ENCODE results near the gene CREG1.
A peak's percentile ranks its signal among the peaks of the same experiment; 100 is the strongest.
"Not testable (repeated sequence)": the region's sequence is repeated elsewhere in the genome, so short reads cannot be mapped to it uniquely, and the experiment has no call there.

Gene CREG1

DNA sequence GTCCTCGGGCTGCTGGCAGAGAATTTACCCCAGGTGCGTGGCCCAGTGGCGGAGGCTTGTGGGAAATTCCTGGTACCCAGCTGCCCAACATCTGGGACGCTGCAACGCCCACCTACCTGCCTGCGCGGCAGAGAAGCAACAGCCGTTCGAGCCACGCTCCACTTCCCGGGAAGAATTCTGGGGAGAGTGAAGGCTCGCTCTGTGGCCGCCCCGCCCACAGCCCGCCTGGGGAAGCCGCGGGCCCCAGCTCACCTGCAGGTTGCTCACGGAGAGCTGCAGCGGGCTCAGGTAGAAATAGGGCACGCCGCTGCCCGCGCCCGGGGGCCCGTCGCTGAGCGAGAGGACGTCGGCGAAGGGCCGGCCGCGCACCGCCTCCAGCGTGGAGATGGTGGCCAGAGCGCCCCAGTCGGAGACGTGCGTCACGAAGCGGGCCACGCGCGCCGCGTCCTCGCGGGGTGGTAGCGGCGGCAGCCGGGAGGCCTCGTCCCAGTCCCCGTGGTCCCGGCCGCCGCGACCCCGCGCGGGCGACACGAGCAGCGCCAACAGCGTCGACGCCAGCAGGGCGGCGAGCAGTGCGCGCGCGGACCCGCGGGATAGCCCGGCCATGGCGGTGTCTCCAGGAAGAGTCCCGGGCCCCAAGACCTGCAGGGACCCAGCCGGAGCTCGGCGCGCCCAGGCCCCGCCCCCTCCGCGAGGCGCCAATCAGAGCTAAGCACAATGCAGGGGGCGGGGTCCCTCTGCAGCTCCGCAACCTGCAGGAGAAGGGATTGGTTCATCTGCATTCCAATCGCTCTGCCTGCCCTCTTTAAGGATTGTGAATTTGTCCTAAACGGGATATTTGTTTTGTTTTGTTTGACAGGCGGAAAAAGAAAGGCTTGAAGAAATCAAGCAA lies at the start of gene CREG1:
Gene CREG1, minus strand, starts transcription at position 627 of the 892 bp plus-strand sequence.
- peak; percentile 87 to 88 for DNase-seq (ENCODE audit: low read depth in 2 of 2)

DNA sequence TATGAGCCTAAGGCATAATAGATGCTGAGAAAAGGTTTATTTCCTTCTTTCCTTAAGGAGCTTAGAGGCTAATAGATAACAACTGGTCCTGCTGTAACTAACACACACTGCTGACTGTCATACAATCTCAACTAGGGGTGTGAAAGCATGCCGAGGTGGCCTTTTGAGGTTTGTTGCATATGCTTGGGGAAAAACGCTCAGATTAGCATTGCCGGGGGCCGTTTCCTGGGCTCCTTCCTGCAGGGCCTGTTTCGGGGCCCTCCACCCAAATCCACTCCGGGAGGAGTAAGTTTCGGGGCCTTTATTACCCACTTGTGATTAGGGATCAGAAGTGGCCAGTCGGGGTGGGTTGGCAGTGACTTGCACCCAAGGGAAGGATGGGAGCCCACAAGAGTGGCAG lies 49.3 kb upstream of the CREG1 start:
- DNase-seq (ENCODE audit: low read depth in 2 of 2) = no peak

DNA sequence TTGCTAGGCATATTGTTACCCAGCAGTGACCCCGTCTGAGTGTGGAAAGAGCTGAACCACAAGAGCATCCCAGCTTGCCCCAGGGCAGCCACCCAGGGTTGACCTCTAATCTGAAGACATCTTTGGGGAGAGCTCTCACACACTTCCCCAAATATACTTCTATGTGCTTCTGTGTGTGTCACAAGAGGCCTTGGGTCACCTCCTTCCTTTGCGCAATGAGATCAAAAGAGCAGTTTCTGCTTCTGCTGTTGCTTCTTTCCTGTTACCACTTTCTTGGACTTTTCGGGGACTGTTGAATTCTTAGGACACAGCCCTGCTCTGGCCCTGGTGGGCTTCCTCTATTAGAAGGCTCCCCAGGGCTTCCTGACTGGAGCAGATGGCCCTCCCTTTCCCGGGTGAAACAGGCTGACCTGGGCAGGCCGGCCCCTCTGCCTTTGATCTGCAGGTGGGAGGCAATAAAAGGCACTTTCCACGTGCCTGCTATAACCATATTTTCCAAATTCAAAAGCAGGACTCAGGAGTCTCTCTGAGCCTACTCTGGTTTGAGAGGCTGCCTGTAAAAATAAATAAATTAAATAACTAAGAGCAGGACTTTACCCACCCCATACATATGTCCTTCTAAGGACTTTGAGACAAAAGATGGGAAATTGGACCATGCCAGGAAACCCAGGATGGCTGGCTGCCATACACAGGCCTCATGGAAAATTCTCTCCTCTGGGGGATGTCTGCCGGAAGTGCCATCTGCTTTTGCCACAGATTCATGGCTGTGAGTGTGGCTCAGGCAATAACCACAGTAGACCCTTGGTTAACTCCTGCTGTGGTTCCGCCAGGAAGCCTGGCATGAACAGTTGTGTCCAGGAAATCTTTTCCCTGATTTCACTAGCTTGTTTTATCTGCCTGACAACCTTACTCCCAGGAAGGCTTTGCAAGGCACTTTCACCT lies 48.2 kb upstream of the CREG1 start:
- DNase-seq (ENCODE audit: low read depth in 2 of 2) = no peak

DNA sequence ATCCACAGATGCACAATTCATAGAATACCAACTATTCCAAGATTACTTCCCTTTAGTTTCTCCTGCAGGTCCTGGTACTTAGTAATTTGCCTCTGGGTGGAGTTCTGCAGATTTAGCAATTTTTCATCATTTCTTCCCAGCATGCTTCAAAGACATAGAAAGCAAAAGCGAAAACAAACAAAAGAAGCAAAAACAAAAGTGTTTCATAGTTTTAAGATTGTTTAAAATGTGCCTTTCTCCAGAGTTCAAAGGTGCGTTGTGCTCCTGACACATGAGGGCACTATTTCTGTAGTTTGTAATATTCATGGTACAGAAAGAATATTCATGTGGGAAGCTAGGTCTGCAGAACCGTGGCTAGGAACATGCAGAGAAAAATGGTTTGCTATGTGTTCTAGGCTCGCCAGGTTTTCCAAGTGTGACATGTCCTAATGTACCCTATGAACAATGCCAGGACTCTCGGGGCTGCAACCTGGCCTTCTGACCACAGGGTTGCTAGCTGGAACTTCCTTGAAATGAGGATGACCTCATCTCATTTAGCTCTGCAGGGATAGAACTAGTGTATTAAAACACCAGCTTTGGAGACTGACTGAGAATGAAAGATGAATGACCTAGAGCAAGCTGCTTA lies 46.5 kb upstream of the CREG1 start:
- no peak for DNase-seq (ENCODE audit: low read depth in 2 of 2)

DNA sequence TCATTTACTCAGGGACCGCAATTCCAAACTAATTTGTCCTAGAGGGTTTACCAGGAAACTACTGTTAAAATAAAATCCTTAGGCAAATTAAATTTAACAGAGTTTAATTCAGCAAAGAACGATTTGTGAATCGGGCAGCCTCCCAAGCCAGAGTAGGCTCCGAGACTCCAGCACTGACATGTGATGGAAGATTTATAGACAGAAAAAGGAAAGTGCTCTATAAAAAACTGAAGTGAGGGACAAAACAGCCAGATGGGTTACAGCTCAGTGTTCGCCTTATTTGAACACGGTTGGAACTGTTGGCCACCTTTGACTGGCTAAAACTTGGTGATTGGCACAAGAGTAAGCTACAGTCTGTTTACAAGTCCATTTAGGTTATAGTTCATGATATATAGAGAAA lies 41.3 kb upstream of the CREG1 start:
- no peak for DNase-seq (ENCODE audit: low read depth in 2 of 2)

DNA sequence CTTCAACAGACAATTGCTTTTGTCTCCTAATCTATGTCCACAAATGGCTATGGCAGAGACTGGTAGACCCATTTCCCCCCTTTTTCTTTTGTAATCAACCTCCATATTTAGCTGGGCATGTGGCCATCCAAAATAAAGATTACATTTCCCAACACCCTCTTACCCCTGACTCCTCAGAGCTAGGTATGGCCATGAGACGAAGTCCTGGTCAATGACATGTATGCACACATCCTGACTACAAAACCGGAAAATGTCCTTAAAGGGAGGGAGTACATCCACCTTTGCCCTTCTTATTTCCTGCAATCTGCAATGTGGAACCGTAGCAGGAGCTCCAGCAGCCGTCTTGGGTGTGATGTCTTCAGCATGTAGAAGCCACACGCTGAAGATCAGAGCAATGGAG lies 40.3 kb upstream of the CREG1 start:
- DNase-seq (ENCODE audit: low read depth in 2 of 2) = no peak

DNA sequence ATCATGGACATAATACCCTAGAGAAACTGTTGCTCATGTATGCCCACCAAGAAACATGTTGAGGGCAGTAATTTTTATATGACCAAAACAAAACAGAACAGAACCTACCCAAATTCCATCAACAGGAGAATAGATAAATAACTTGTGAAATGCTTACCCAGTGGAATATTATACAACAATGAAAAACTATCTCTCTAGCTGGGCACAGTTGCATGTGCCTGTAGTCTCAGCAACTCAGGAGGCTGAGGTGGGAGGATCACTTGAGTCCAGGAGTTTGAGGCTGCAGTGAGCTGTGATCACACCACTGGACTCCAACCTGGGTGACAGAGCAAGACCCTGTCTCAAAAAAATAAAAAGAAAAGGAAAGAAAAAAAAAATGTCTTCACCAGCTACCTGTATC lies 38.9 kb upstream of the CREG1 start:
- DNase-seq (ENCODE audit: low read depth in 2 of 2) = no peak

DNA sequence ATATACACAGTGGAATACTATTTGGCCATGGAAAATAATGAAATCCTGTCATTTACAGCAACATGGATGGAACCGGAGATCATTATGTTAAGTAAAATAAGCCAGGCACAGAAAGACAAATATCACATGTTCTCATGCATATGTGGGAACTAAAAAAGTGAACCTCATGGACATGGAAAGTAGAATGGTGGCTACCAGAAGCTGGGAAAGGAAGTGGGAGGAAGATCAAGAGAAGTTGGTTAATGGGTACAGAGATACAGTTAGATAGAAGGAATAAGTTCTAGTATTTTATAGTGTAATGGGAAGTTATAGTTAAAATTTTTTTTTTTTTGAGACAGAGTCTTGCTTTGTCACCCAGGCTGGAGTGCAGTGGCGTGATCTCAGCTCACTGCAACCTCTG lies 34.8 kb upstream of the CREG1 start:
- DNase-seq (ENCODE audit: low read depth in 2 of 2) = no peak

DNA sequence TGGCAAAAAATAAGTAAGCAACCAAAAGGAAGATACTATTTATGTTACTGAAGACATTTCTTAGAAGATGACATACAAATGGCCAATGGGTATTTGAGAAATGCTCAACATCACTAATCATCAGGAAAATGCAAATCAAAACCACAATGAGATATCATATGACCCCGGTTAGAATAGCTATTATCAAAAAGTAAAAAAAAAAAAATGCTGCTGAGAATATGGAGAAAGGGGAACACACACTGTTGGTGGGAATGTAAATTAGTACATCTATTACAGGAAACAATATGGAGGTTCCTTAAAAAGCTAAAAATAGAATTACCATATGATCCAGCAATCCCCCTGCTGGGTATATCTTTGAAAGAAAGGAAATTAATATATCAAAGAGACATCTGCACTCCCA lies 34.3 kb upstream of the CREG1 start:
- no peak for DNase-seq (ENCODE audit: low read depth in 2 of 2)

DNA sequence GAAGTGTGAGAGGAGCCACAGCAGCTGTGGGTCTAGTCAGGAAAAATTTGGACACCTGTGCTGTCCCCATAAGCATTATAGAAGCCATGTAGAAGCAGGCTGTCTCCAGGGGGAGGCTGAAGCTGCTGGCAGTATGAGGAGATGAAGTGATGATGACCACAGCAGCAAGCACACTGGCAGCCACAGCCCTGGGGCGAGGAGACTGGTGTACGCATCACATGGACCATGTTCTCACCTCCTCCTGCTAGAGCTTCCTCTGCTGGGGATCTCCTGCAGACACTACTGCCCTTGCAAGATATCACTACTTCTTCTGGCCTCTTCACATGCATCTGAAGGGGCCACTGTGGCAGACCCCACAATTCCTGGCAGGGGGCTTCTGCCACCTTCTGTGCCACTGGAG lies 33.8 kb upstream of the CREG1 start:
- no peak for DNase-seq (ENCODE audit: low read depth in 2 of 2)

DNA sequence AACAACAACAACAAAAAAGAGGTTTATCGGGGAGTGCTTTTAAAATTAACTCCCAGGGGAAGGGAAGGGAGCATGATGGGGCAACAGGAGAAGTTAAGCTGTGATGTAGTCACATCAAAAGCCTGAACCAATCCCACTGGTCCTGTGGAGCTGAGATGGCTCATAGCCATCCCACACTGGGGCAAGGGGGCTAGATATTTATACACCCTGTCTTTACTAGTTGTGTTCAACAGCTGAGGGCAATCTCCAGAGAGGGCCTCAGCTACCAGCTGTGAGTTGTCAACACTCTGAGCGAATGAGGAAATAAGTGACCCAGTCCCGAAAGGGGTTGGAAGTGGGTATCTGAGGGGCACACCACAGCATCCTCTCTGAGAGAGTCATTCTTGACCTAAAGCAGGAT lies 31.0 kb upstream of the CREG1 start:
- DNase-seq (ENCODE audit: low read depth in 2 of 2) = no peak

DNA sequence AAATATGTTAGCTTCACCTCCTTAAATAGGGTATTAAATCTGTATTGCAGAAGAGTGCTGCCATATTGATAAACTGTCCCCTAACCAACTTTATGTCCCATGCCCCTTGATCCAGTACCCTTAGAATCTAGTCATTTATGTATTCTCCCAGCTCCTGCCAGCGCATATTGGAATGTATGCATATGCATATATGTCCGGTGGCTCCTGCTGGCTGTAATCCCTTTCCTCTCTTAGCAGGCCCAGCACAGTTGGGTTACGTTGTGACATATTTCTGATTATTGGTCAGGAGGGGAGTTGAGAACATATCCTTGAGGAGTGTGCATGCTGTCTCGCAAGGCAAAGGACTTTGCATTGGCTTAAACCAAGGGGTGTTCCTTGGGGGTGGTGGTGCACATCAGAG lies 29.2 kb upstream of the CREG1 start:
- DNase-seq (ENCODE audit: low read depth in 2 of 2) = no peak

DNA sequence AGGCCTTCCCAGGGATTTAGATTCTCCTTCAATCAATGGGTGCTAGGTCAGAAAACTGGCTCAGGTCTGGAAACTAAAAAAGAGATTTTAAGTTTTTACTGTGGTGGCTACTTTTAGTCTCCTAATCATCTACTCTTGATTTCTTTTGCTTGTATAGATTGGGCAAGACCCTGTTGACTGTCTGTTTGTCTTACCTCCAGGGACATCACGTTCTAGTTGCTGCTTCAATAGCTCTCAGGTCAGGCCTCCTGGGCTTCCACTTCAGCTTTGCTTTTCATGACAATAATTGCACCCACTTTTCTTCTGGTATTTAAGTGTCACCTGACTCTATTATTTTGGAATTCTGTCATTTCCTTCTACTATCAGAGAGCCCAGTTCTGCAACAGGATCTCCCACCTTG lies 28.5 kb upstream of the CREG1 start:
- no peak for DNase-seq (ENCODE audit: low read depth in 2 of 2)

DNA sequence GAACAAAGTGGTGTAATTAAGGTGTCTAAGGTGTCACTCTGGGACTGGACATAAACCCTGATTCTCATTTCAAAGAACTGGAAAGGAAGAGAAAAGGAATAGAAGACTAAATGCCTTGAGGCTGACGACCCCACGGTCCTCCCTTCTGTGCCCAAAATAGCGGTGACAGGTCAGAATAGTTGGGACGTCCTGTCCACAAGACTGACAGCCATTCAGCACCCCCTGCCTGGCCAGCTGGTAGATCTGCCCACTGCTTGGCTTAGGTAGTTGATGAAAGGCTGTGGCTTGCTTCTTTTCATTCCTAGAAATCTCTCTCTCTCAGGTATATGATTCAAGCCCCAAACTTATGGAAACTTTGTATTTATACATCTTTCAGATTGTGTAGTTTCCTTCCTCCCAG lies 26.4 kb upstream of the CREG1 start:
- DNase-seq (ENCODE audit: low read depth in 2 of 2) = no peak

DNA sequence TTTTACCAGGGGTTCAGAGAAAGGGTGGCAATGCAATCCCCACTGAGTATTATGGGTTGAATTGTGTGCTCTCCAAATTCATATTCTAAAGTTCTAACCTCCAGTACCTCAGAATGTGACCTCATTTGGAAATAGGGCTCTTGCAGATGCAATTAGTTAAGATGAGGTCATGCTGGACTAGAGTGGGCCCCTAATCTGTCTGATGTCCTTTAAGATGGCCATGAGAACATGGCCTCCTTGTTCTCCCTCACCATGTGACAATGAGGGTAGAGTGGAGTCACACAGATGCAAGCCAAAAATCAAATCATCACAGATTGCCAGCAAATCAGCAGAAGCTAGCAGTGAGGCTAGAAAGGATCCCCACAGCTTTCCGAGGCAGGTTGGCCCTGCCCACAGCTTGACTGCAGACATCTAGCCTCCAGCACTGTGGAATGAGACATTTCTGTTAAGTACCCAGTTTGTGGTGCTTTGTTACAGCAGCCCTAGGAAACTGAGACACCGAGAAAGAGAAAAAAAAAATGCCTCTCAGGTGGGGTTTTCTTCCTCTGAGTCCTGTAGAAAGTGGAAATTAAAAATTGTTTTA lies 25.5 kb upstream of the CREG1 start:
- no peak for DNase-seq (ENCODE audit: low read depth in 2 of 2)

DNA sequence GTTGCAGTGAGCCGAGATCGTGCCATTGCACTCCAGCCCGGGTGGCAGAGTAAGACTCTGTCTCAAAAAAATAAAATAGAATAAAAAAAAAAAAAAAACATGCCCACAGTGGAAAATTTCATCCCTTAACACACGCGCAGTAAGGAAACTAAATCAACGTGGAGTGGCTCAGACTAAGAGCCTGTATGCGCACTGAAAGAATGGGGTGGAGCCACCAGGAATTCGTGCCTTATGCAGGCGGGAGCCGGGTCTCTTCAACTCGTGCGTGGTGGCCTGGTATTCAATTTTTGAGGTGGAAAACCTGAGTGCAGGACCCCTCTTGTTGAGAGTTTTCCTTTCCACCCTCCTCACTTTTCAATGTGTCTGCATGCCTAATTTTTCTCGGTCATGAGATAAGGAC lies 22.1 kb upstream of the CREG1 start:
- DNase-seq (ENCODE audit: low read depth in 2 of 2) = no peak

DNA sequence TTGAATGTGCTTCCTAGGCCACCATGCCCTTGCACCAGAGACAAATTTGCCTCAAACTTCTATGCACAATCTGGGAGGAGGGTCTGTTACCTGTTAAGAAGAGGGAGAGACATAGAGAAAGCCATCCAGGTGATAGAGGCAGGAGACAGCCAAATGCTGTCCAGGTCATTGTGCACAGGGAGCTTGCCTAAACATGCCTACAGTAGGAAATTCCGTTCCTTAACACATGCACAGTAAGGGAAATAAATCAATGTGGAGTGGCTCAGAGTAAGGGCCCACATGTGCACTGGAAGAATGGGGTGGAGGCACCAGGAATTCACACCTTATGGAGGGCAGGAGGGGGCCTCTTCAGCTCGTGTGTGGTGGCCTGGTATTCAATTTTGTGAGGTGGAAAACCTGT lies 19.5 kb upstream of the CREG1 start:
- DNase-seq (ENCODE audit: low read depth in 2 of 2) = no peak

DNA sequence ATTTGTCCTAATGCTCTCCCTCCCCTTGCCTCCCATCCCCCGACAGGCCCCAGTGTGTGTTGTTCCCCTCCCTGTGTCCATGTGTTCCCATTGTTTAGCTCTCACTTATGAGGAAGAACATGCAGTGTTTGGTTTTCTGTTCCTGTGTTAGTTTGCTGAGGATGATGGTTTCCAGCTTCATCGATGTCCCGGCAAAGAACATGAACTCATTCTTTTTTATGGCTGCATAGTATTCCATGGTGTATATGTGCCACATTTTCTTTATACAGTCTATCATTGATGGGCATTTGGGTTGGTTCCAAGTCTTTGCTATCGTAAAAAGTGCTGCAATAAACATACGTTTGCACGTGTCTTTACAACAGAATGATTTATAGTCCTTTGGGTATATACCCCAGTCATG lies 17.1 kb upstream of the CREG1 start:
- DNase-seq (ENCODE audit: low read depth in 2 of 2) = not testable (repeated sequence)

DNA sequence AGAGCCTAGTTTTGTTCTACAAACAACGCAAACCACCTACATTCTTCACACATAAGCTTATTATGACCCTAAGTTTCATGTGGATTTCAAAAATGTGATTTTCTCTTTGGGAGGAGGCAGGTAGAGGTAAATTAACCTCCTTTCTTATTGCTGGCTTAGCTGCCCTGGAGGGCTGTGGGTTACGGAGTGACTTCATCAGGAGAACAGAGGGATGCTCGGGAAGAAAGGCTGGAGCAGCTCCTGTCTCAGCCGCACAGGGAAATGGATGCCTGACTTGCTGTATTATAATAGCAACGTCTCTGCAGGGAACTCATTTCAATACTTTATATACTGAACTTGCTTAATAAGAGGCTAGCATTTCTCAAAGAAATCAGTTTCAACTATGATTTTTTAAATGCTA lies 14.1 kb upstream of the CREG1 start:
- no peak for DNase-seq (ENCODE audit: low read depth in 2 of 2)

DNA sequence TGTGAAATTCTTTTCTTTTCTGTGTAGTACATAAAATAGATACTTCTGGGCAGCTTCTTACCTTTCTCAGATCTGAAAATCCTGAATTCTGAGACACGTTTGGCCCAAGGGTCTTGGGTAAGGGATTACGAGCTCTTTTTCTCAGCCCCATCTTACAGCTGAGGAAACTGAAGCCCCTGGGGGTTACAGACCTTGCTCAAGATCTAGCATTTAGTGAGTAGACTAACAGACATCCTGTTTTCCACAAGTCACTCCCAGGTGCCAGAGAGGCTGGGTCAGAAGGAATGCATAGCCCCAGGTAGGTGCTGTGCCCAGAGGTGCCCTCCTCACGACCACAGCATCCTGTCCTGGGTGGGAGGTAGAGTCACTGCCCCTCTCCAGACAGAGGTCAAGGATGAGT lies 13.2 kb upstream of the CREG1 start:
- DNase-seq (ENCODE audit: low read depth in 2 of 2) = no peak

DNA sequence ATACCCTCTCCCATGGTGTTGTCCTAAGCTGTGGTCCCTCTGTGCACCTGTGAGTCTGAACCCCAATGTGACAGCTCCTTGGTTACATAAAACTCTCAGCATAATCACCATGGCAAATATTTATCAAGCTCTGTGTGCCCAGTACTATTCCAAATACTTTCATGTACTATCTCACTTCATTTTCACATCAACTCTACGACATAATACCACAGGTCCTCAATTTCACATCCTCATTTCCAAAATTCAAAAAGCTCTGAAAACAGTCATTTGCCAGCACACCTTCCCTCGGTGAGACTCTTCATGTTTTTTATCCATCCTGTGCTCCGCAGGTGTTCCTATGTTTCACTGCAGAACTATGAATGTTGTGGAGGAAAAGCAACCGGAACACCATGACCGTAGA lies 12.4 kb upstream of the CREG1 start:
- no peak for DNase-seq (ENCODE audit: low read depth in 2 of 2)
